ENCODE data around the gene CD19. TPM values are rescaled to one million over a fixed set of nuclear protein-coding genes. Genes with fewer than 3 reads are reported as not detected.
"Not testable (repeated sequence)": the region's sequence is repeated elsewhere in the genome, so short reads cannot be mapped to it uniquely, and the experiment has no call there.

The CD19 gene
- polyA plus RNA-seq, 3 donors, result 0.28 to 0.75 (median 0.65) TPM

DNA sequence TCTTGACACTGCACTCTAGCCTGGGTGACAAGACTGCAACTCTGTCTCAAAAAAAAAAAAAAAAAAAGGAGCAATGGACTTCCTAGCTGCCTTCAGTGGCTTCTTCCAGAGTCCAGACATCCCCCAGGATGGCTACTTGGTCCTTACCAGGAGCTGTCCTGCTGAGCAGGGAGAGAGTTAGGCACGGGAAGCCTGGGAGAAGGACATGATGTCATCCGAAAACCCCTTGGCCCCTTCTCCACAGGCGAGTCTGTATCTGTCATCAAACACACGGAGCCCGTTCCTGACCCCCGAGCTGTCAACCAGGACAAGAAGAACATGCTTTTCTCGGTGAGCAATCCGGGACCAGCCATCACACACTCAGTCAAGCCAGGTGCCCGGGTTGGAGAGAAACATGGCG is 44.8 kb upstream of the CD19 start:
- Histone ChIP-seq H4K20me1 (ENCODE audit: insufficient read depth, low read length) (no peaks in the 10 kb centered on the region), H3K36me3 (replicated peaks in 1 of 2; ENCODE audit: control insufficient read depth in 1 of 2, insufficient read depth in 2 of 2, low read length in 2 of 2) (no peaks in the 10 kb centered on the region), H3K27ac (ENCODE audit: low read depth in 1 of 2, low read length in 2 of 2) (no peak overlapping the region), H3K4me2 (replicated peaks; ENCODE audit: extremely low read depth, low read length, poor library complexity, severe bottlenecking) (no peak overlapping the region), H2AFZ (ENCODE audit: insufficient read depth, low read depth, low read length, poor library complexity, severe bottlenecking) (no peak overlapping the region), H3K79me2 (ENCODE audit: insufficient read depth, low read length) (no peaks in the 10 kb centered on the region), H3K27me3 (ENCODE audit: control insufficient read depth in 2 of 2, insufficient read depth in 2 of 2, low read length in 2 of 2) (no peaks in the 10 kb centered on the region), H3K4me1 (ENCODE audit: control insufficient read depth in 1 of 2, insufficient read depth in 2 of 2, low read length in 2 of 2) (no peaks in the 10 kb centered on the region), H3K9me3 (replicated peaks in 1 of 2; ENCODE audit: control insufficient read depth in 1 of 2, insufficient read depth in 1 of 2, low read length in 2 of 2) (no peaks in the 10 kb centered on the region), H3K9ac (ENCODE audit: insufficient read depth, low read length, poor library complexity, severe bottlenecking) (no peak overlapping the region), H3K4me3 (replicated peaks in 1 of 3; ENCODE audit: low read depth in 2 of 3, low read length in 3 of 3) (no peak overlapping the region)
- intact Hi-C loops (cut with micrococcal nuclease), result no loop called here
- no peaks in the 10 kb centered on the region for H3K9me3 Mint-ChIP-seq
- H3K27ac Mint-ChIP-seq, result no peak overlapping the region
- no peak for TF ChIP-seq CTCF (IDR thresholded peaks at IDR 0.05)
- H3K4me1 Mint-ChIP-seq, result no peaks in the 10 kb centered on the region
- DNase-seq, result no peak
- H3K36me3 Mint-ChIP-seq, result no peaks in the 10 kb centered on the region
- H3K4me3 Mint-ChIP-seq, result no peak overlapping the region
- peaks cover 3 to 5% (median 5%) of the 10 kb centered on the region in 3 donors for H3K27me3 Mint-ChIP-seq (ENCODE audit: low read depth in 3 of 3)
- WGBS (ENCODE audit: insufficient coverage), result 97% methylated on average over 10 of the region's 10 CpGs

DNA sequence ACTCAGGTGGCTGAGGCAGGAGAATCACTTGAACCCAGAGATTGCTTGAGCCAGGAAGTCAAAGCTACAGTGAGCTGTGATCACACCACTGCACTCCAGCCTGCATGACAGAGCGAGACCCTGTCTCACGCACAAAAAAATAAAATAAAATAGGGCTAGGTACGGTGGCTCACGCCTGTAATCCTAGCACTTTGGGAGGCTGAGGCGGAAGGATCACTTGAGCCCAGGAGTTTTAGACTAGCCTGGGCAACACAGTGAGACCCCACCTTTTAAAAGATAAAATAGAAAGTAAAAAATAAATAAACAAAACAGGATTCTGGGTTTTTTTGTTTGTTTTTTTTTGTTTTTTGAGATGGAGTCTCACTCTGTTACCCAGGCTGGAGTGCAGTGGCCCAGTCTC is 41.4 kb upstream of the CD19 start:
- H3K27ac ChIP-seq (ENCODE audit: low read depth in 1 of 2, low read length in 2 of 2); H3K4me1 Mint-ChIP-seq: not testable (repeated sequence)

More for the DNA sequence above, 41.4 kb upstream of the CD19 start:
- H3K9me3 Mint-ChIP-seq; H3K79me2 ChIP-seq (ENCODE audit: insufficient read depth, low read length); H3K4me3 ChIP-seq (replicated peaks in 1 of 3; ENCODE audit: low read depth in 2 of 3, low read length in 3 of 3); H3K27me3 ChIP-seq (ENCODE audit: control insufficient read depth in 2 of 2, insufficient read depth in 2 of 2, low read length in 2 of 2); H3K27ac Mint-ChIP-seq; H3K36me3 ChIP-seq (replicated peaks in 1 of 2; ENCODE audit: control insufficient read depth in 1 of 2, insufficient read depth in 2 of 2, low read length in 2 of 2); intact Hi-C loops (cut with micrococcal nuclease); H3K27me3 Mint-ChIP-seq (ENCODE audit: low read depth in 3 of 3); H3K4me1 ChIP-seq (ENCODE audit: control insufficient read depth in 1 of 2, insufficient read depth in 2 of 2, low read length in 2 of 2); H3K4me2 ChIP-seq (replicated peaks; ENCODE audit: extremely low read depth, low read length, poor library complexity, severe bottlenecking); H3K9me3 ChIP-seq (replicated peaks in 1 of 2; ENCODE audit: control insufficient read depth in 1 of 2, insufficient read depth in 1 of 2, low read length in 2 of 2); DNase-seq; H3K4me3 Mint-ChIP-seq; H3K36me3 Mint-ChIP-seq; H2AFZ ChIP-seq (ENCODE audit: insufficient read depth, low read depth, low read length, poor library complexity, severe bottlenecking); H3K9ac ChIP-seq (ENCODE audit: insufficient read depth, low read length, poor library complexity, severe bottlenecking); H4K20me1 ChIP-seq (ENCODE audit: insufficient read depth, low read length): not testable (repeated sequence)
- WGBS (ENCODE audit: insufficient coverage), result 96% methylated on average over 4 of the region's 5 CpGs
